GM19023 (cell line): ENCODE measurements around the gene NPY5R.
A peak's percentile ranks its signal among the peaks of the same experiment; 100 is the strongest.

Experiments used
- ATAC-seq: cut with Tn5 transposase; IDR thresholded peaks from one replicate; pipeline ENCODE4 v1.9.1; 2021; ENCODE audit warnings: mild to moderate bottlenecking, moderate library complexity; ENCODE audit not compliant: unreplicated experiment

NPY5R gene

DNA sequence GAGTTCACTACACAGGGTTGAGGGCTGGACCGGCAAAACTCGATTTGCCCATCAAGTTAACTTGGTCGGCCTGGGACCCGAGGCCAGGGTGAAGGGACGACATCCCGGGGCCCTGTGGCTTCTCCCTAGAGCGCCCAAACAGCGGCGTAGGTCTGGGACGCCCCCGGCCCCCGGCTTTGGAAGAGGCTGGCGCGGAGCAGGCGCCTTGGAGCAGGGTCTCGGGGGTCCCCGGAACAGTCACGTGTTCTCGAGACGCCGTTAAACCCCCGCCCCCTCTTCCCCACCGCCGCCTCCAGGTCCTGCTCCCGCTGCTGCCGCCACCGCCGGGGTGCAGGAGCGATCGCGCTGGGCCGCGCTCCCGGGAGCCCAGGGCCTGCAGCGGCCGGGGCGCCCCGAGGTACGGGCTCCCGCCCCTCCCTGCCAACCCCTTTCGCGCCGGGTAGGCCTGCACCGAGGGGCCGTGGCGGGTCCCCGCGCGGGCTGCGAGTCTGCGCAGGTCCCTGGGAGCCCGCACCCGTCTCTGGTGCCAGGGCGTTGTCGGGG lies at the start of gene NPY5R:
TSS of gene NPY5R (plus strand) at position 289 of the 543 bp plus-strand sequence. CDS start 6,382 bp downstream, outside the sequence.
- ATAC-seq = no peak

- ATAC-seq = no peak
These were observed 48.6 kb upstream of the NPY5R start for GRCh38 chr4:163295138-163295537.

DNA sequence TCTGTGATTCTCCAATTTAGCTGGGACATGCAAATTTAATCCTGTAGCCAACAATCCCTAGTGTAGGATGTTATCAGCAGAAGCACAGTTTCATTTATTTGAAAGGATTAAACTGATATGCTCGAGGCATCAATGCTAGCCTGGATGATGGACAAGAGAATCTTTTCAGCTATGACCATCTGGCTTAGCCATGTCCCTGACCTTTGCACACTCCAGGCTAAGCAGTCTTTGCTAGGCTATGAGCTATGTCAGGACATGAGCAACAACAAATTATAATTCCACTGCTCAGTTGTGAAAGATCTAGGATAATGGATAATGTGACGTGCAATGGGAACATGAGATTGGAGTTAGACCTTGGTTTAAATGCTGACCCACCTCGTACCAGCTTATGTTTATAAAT lies 43.2 kb upstream of the NPY5R start:
- ATAC-seq = no peak

GRCh38 chr4:163303069-163303468 lies 40.6 kb upstream of the NPY5R start:
- no peak for ATAC-seq

- no peak for ATAC-seq
These were observed 34.2 kb upstream of the NPY5R start for GRCh38 chr4:163309466-163309865.

- ATAC-seq = no peak
These were observed 26.6 kb upstream of the NPY5R start for GRCh38 chr4:163317110-163317509.

- no peak for ATAC-seq
These were observed 12.6 kb upstream of the NPY5R start for GRCh38 chr4:163330916-163331628.

DNA sequence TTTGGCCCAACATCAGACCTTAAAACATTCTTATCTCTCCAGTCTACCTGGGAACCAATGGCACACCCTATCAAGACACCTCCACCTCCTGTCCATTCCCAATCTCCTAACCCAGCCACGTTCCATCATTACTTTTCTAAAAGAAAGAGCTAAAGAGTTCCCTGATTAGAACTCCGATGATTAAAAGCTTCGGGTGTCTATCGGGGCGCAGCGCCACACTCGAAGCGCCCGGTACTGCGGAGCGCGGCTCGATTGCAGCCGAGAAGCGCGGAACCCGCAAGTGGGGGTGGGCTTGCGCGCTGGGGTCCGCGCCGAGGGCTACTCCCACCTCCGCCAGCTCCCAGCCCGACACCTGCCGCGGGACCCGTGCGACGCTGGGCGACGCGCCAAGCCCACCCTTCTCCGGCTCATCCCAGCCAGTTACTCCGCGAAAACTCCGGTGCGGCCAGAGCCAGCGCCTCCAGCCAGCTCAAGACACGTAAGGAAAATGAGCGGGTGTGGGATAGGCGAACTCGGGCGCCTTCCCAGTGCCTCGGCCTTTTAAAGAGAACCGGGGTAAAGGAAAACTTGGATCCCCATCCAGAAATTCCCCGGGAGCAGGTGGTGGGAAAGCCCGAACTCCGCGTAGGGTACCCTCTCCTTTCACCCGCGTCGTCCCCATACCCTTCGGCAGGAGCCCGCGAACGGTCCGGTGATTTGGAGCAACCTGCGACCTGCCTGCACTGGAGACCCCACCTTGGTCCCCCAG lies 11.9 kb upstream of the NPY5R start:
- ATAC-seq = no peak

DNA sequence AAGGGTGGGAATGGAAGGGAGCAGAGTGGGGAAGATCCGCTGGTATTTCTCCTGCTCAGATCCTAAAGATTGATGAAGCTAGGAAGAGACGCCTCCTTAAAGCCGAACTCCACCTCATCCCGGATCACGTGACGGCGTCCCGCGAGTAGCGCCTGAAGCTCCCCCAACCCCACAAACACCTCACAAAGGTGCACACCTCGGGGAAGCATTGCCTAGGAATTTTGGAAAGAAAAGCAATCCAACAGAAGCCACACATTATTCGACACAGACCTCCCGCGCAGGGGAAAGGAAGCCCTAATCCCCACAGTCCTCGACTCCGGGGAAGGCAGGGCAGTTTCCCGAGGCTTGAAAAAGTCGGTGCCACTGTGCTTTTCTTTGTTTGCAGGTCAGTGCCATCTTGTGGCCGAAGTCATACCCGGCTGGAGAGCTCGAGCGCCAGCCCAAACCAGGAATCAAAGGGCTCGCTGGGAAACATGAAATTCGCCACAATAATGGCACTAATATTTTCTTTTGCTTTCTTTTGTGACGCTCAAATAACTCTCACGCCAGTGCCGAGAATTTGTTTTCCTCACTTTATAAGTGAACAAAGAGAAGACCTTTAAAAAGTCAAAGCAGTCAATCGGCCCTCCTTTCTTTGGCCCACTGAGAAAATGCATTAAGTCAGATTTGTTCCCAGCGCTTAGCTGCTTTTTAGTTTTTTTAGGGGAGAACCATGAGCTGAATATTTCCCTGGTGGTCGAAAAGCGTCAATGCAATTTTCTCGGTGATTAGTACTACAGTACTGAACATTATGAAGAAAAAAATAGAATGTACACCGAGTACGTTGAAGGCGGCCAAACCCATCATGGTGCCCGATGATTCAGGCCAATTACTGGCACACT lies 10.9 kb upstream of the NPY5R start, which contains the start of gene NPY1R:
TSS of gene NPY1R (minus strand) at position 71 of the 881 bp plus-strand sequence. CDS start 6,042 bp downstream, outside the sequence.
- ATAC-seq = peak; percentile 79

DNA sequence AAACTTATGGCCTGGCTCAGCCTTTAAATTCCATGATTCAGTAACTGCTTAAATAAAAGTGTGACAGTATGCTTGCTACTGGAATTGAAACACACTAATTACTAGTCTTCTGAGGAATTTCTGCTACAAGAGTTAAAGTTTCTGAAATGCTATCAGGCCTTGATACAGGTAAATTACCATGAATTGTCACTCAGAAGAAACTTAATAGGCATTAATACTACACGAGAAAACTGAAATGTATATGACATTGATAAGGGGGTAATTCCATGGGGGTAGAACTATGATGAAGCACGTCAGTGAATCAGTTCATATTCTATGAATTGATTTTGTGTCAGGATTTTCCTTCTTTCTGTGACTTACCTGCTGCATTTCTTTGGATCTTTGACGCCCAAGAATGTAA lies 8.3 kb upstream of the NPY5R start:
- no peak for ATAC-seq

DNA sequence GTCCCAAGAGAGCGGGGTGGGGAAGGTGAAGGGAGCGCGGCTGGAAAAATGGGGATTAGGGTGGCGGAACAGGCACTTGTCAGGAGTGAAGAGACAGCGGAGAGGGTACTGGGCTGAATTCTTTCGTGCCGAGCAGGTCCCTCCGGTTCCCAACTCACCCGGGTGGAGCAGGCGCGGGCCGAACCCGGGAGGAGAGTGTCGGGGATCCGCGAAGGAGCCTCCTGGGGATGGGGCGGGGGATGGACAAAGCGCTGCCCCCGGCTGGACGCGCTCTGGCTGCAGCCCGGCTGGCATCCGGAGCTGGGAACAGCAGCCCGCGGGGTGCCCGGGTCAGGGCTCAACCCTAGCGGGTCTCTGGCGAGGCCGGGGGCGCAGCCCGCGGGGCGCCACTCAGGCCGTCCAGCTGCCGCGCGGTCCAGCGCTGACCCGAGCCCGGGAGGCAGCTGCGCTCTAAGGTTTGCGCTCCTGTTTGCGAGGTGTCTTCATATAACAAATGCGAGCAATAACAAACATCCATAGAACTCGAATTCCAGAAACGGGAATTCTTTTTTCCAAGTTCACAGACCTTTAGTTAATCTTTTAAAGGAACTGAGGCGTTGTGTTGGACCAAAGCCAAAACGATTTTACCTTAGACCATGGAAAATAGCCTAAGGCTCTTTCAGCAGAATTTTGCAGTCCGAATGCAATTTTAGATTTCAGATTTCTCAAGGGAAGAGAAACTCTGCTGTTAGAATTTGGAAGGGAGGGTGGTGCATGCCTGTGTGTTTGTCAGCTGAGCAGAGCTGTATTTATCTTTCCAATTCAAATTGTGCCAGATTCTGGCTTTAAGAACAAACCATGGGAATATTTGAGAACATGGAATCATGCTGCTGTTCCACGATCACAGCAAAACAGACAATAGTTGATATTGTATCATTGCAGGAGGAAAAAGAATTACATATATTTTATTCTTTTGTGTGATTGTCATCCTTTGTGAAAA lies 744 bp downstream of the NPY5R start:
- ATAC-seq = no peak

DNA sequence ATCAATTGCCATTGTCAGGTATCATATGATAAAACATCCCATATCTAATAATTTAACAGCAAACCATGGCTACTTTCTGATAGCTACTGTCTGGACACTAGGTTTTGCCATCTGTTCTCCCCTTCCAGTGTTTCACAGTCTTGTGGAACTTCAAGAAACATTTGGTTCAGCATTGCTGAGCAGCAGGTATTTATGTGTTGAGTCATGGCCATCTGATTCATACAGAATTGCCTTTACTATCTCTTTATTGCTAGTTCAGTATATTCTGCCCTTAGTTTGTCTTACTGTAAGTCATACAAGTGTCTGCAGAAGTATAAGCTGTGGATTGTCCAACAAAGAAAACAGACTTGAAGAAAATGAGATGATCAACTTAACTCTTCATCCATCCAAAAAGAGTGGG lies 7.0 kb downstream of the NPY5R start:
- no peak for ATAC-seq

- no peak for ATAC-seq
These were observed 9.4 kb downstream of the NPY5R start for GRCh38 chr4:163353054-163353453.

DNA sequence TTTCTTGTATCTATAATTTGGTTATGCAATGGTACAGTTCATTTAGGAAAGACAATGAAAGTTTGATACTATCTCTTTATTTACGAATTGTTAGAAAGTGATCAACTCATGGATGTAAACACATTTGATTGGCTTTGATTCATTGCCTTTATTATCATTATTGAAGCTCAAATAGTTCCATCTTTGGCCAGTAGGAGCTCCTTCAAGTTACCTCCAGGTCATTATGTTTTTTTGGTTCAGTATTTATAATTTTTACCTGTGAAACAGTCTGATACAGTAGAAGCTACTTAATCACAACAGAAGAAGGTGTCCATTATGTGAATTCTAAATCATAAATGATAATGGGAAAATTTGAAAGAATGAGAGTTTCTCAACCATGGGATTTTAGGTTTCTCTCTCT lies 12.4 kb downstream of the NPY5R start:
- ATAC-seq = no peak

- ATAC-seq = no peak
These were observed 24.0 kb downstream of the NPY5R start for GRCh38 chr4:163367651-163368050.

DNA sequence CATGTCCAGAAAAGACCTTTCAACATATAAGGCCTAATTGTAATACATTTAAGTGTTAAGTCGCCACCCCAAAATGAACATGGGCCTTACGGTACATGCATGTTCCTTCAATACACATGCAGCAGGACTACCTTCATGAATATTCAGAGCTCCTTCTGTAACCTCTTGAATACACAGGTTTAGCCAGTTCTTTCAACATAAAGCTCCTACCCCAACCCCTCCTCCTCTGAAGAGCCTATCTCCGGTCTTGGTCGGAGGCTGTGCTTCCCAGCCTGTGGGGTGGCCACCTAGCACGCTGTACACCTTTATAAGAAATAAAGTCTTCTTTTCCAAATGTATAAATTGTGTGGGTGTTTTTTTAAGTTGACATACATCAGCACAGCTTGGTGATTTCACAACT lies 28.3 kb downstream of the NPY5R start:
- ATAC-seq = no peak

GRCh38 chr4:163378661-163379060 lies 35.0 kb downstream of the NPY5R start:
- ATAC-seq = no peak

- no peak for ATAC-seq
These were observed 37.0 kb downstream of the NPY5R start for GRCh38 chr4:163380703-163381102.

DNA sequence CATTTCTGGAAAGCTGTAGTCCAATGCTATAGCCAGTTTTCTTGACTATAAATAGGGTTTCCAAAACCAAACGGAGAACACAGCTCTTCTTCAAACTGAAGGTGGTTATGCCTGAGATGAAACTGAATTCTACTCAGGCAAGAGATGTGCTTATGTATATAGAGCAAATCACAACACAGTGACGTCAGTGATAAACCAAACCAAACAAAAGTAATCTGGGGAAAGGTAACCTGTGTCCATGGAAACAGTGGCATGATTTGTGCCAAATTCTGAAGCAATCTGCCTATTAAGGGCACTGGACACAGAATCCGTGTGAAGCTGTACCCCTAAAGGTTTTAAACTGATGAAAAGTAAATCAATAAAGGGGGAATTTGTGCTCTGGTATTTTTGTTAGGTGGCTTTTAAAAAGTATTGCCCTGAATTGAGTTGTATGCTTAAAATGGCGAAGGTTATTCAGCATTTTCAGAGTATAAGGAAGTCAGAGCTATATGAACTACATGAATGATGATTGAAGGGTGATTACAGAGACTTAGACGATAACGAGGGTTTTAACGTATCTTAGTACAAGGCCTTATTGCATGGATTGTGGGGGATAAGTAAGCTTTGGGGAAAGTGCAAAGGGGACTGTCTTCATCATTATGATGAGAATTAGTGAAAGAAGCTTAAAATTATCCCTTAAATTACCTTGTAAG lies 38.6 kb downstream of the NPY5R start:
- no peak for ATAC-seq
